GM11168 (cell line): ENCODE results near the gene TXLNA.

Source experiments
- in situ Hi-C: fragments of 300-500 bp; cut with MboI; formaldehyde crosslinking; loops from one replicate; pipeline ENCODE4 v1.12.0; 2022; ENCODE audit warnings: low sequenced_read_pairs; ENCODE audit not compliant: unreplicated experiment

The TXLNA gene

GRCh38 chr1:32240140-32240951, 60.9 kb downstream of the TXLNA start:
- in situ Hi-C loops = no loop called here

GRCh38 chr1:32241001-32241763, 61.7 kb downstream of the TXLNA start:
- in situ Hi-C loops = no loop called here

- in situ Hi-C loops = no loop called here
These were observed 62.9 kb downstream of the TXLNA start for GRCh38 chr1:32242341-32242851.

DNA sequence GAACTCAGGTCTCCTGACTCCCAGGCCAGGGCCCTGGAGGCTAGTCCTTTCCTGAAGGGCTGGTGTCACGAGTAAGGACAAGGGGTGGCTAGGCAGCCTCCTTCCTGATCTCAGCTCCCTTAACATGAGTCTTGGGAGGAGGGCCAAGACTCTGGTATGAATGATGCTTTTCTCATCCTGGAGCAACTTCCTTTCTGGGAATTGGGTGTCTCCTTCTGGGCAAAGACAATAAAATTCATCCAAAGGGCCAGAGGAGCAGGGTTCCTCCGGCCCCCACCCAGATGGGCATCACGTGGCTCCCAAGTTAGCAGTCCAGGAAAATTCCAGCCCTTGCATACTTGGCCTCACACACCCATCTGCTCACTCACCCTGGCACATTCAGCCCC, 67.4 kb downstream of the TXLNA start, which contains the start of gene FAM167B:
FAM167B (plus strand) TSS at position 335 of the 386 bp plus-strand sequence. CDS start 200 bp downstream, outside the sequence.
- in situ Hi-C loops = no loop called here

- in situ Hi-C loops = no loop called here
These were observed 68.0 kb downstream of the TXLNA start for GRCh38 chr1:32247452-32247851.
